Liver (tissue), 9 donors: ENCODE results near the gene PPP1R3E. TPM values are rescaled to one million over a fixed set of nuclear protein-coding genes. Genes with fewer than 3 reads are reported as not detected.

Experiments
- DNase-seq: peaks from one replicate; pipeline ENCODE4 v3.0.0-alpha.2; 2017; ENCODE audit warnings: low spot score
- H3K27ac ChIP-seq, 2 donors: one replicate each; pipeline ENCODE4 v1.7.0; 2013; ENCODE audit warnings: inconsistent platforms in 2 of 2, low read length in 2 of 2, control low read depth in 1 of 2, low read depth in 1 of 2, mild to moderate bottlenecking in 1 of 2
- H3K27me3 ChIP-seq, 4 donors: one replicate each; pipeline versions ENCODE4 v1.6.1 to v1.7.0; 2013; ENCODE audit warnings: low read length in 3 of 4, inconsistent platforms in 1 of 4, mild to moderate bottlenecking in 1 of 4, moderate library complexity in 1 of 4; ENCODE audit not compliant: control insufficient read depth in 4 of 4, insufficient read depth in 4 of 4
- H3K36me3 ChIP-seq, 4 donors: one replicate each; pipeline versions ENCODE4 v1.6.1 to v1.7.0; 2013; ENCODE audit warnings: low read length in 3 of 4, mild to moderate bottlenecking in 3 of 4, low read depth in 1 of 4, moderate library complexity in 1 of 4; ENCODE audit not compliant: control insufficient read depth in 4 of 4, insufficient read depth in 3 of 4
- H3K4me1 ChIP-seq, 4 donors: one replicate each; pipeline versions ENCODE4 v1.6.1 to v1.7.0; 2013; ENCODE audit warnings: low read length in 3 of 4, mild to moderate bottlenecking in 3 of 4, moderate library complexity in 1 of 4; ENCODE audit not compliant: control insufficient read depth in 4 of 4, insufficient read depth in 4 of 4
- H3K4me3 ChIP-seq, 3 donors: one replicate each; pipeline versions ENCODE4 v1.6.1 to v1.7.0; 2013; ENCODE audit warnings: low read length in 3 of 3, control low read depth in 1 of 3, low read depth in 1 of 3, mild to moderate bottlenecking in 1 of 3
- H3K9ac ChIP-seq, 2 donors: one replicate each; pipeline ENCODE4 v1.7.0; 2013; ENCODE audit warnings: low read length in 2 of 2, mild to moderate bottlenecking in 2 of 2, moderate library complexity in 2 of 2, control low read depth in 1 of 2, low read depth in 1 of 2
- H3K9me3 ChIP-seq, 4 donors: one replicate each; pipeline versions ENCODE4 v1.6.1 to v1.7.0; 2013; ENCODE audit warnings: low read length in 3 of 4; ENCODE audit not compliant: control insufficient read depth in 4 of 4
- FOXA2 ChIP-seq: IDR thresholded peaks from 2 replicates; pipeline ENCODE4 v1.6.1; 2016; ENCODE audit warnings: antibody characterized with exemption
- HNF4A ChIP-seq, 2 donors: conservative IDR thresholded peaks; 2 replicates each; pipeline ENCODE4 v1.6.1; 2016; ENCODE audit warnings: antibody characterized with exemption in 2 of 2, mild to moderate bottlenecking in 2 of 2
- JUND ChIP-seq, 2 donors: IDR thresholded peaks; 2 replicates each; pipeline ENCODE4 v1.6.1; 2016; ENCODE audit warnings: antibody characterized with exemption in 2 of 2
- SP1 ChIP-seq: IDR thresholded peaks from 2 replicates; pipeline ENCODE4 v1.6.1; 2018; ENCODE audit warnings: antibody characterized with exemption, mild to moderate bottlenecking
- TAF1 ChIP-seq: conservative IDR thresholded peaks from 2 replicates; pipeline ENCODE4 v1.6.1; 2016; ENCODE audit warnings: antibody characterized with exemption, mild to moderate bottlenecking
- YY1 ChIP-seq: IDR thresholded peaks from 2 replicates; pipeline ENCODE4 v1.6.1; 2016; ENCODE audit warnings: antibody characterized with exemption, mild to moderate bottlenecking
- WGBS: extraction: QIAGEN DNeasy Blood & Tissue Kit; methylation state at CpG from one replicate; pipeline ENCODE4 v1.1.7; 2013; 5-methylcytosine and 5-hydroxymethylcytosine counted together
- polyA plus RNA-seq, 2 donors: library from polyadenylated mRNA; stranded (reverse) in 1 of 2; unstranded in 1 of 2; fragments of 200-250 nt in 1 of 2; fragments of >200 nt in 1 of 2; fragmentation: Nextera tagmentation in 1 of 2; extraction: Ambion mirVana in 1 of 2; gene quantifications; one replicate each; pipeline versions ENCODE4 v1.2.1 to v1.2.3, GENCODE V29; 2013 to 2015
- total RNA-seq, 2 donors: library from RNA; depleted of rRNA; stranded (reverse); fragments of >200 nt; gene quantifications; one replicate each; pipeline ENCODE4 v1.2.3, GENCODE V29; 2014
- TF ChIP-seq, protein P1 (sequence below): IDR thresholded peaks from 2 replicates; pipeline ENCODE4 v1.6.1; 2016; ENCODE audit warnings: antibody characterized with exemption
- TF ChIP-seq, protein P2 (sequence below): IDR thresholded peaks from 2 replicates; pipeline ENCODE4 v1.6.1; 2016; ENCODE audit warnings: antibody characterized with exemption, mild to moderate bottlenecking
- donor health status: healthy.
- donor health status: healthy.
- donor health status: healthy.
- donor health status: healthy.
- donor health status: healthy.

Gene PPP1R3E
- total RNA-seq, result 1 to 10 TPM; 2.5 to 4.7 TPM
- polyA plus RNA-seq, result 1 to 10 TPM; 3.0 to 4.1 TPM

GRCh38 chr14:23302290-23303225, at the start of gene PPP1R3E:
TSS of gene PPP1R3E (minus strand) at chr14:23302859. CDS start at chr14:23302576, 283 bp downstream.
- H3K9me3 ChIP-seq, result no peaks in the 10 kb centered on the region
- no peaks in the 10 kb centered on the region for H3K27me3 ChIP-seq
- DNase-seq, result peak; percentile 74
- peak within 1 kb of the TSS; percentile 57 to 76 (median 66) for H3K4me3 ChIP-seq
- H3K9ac ChIP-seq, result peak within 1 kb of the TSS; percentile 67 to 78
- H3K27ac ChIP-seq, result peak within 1 kb of the TSS; percentile 97 to 99
- H3K36me3 ChIP-seq, result peaks cover 0 to 5% (median 2%) of the 10 kb centered on the region in 4 donors
- peaks cover 4 to 33% (median 26%) of the 10 kb centered on the region in 4 donors for H3K4me1 ChIP-seq
- TF ChIP-seq FOXA2 (no peak), JUND (IDR thresholded peaks at IDR 0.05) (no peak), TAF1 (peak; percentile 55), SP1 (no peak)
- 3% methylated on average over 81 of the region's 81 CpGs for WGBS

DNA sequence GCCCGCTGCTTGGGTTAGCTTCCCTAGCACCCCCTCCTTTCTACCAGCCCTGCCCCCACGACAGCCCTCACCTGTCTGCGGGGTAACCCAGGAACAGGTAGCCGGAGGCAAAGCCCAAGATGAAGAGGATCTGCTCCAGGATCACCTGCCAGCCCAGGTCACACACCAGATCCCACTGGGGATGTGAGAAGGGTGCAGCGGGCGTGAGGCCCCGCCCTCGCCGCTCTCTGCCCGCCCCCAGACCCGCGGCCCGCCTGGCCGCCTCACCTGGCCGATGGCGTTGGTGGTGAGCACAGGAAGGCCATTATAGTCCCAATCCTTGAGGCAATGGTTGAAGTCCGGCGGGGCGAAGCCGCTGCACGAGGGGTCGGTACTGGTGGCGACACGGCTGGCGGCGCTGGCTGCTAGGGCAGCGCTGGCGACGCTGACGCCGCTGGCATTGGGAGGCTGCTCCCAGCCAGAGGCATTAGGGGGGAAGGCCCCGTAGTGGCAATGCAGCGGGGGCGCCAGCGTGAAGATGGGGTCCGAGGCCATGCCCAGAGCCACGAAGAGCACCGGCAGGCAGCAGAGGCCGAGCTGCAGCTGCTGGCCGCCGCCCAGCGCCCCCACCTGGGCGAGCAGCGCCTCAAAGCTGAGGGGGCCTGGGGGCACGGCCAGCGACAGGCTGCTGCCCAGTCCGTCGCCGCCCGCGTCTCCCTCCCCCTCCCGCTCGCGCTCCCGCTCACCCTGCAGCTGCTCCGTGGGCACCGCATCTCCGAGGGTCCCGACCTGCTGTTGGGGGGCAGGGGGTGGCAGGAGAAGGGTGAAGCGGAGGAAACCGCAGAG, 49.2 kb upstream of the PPP1R3E start:
- Histone ChIP-seq H3K9me3 (no peaks in the 10 kb centered on the region), H3K4me1 (peaks cover 4 to 11% (median 8%) of the 10 kb centered on the region in 4 donors), H3K27me3 (peaks cover 0 to 11% (median 2%) of the 10 kb centered on the region in 4 donors), H3K36me3 (no peaks in the 10 kb centered on the region), H3K4me3 (peak overlapping the region in 2 of 3 donors; percentile 31 to 55), H3K27ac (no peak overlapping the region), H3K9ac (no peak overlapping the region)
- DNase-seq, result no peak
- 12% methylated on average over 61 of the region's 61 CpGs for WGBS
- TF ChIP-seq FOXA2, result no peak
- TF ChIP-seq, protein P1, sequence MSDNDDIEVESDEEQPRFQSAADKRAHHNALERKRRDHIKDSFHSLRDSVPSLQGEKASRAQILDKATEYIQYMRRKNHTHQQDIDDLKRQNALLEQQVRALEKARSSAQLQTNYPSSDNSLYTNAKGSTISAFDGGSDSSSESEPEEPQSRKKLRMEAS, result no peak
- no peak for TF ChIP-seq HNF4A (conservative IDR thresholded peaks at IDR 0.05)
- no peak for TF ChIP-seq YY1
- TF ChIP-seq, protein P2, sequence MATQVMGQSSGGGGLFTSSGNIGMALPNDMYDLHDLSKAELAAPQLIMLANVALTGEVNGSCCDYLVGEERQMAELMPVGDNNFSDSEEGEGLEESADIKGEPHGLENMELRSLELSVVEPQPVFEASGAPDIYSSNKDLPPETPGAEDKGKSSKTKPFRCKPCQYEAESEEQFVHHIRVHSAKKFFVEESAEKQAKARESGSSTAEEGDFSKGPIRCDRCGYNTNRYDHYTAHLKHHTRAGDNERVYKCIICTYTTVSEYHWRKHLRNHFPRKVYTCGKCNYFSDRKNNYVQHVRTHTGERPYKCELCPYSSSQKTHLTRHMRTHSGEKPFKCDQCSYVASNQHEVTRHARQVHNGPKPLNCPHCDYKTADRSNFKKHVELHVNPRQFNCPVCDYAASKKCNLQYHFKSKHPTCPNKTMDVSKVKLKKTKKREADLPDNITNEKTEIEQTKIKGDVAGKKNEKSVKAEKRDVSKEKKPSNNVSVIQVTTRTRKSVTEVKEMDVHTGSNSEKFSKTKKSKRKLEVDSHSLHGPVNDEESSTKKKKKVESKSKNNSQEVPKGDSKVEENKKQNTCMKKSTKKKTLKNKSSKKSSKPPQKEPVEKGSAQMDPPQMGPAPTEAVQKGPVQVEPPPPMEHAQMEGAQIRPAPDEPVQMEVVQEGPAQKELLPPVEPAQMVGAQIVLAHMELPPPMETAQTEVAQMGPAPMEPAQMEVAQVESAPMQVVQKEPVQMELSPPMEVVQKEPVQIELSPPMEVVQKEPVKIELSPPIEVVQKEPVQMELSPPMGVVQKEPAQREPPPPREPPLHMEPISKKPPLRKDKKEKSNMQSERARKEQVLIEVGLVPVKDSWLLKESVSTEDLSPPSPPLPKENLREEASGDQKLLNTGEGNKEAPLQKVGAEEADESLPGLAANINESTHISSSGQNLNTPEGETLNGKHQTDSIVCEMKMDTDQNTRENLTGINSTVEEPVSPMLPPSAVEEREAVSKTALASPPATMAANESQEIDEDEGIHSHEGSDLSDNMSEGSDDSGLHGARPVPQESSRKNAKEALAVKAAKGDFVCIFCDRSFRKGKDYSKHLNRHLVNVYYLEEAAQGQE, result no peak

DNA sequence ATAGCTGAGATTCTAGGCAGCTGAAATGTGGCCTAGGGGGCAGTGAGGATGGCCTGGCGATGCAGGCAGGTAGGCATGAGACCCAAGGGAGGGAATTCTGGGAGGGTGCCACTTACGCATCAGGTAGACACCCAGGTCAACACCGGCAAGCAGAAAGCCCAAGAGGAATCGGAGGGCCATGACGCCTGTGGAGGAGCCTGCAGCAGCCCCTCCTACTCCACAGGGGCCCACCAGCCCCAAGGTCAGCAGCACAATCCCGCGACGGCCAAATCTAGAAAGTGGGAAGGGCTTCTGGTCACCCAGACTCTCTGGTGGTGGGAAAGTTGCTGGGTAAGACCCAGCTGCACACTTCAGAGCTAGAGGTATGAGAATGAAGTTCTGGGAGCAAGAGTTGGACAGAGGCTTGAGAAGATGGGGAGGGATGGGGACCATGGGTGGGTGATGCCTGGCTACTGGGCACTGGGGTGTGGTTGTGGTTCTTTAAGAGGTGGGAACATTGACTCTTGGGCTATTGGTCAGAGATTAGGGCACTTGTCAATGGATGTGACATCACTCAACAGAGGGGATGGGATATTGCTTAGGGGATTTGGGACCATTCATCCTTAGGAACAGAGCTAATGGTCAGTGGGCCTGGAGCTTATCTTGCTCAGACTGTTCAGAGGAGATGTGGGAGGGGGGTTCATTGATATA, 46.6 kb upstream of the PPP1R3E start:
- DNase-seq, result no peak
- 90% methylated on average over 8 of the region's 8 CpGs for WGBS
- H3K4me1 ChIP-seq, result peaks cover 4 to 11% (median 8%) of the 10 kb centered on the region in 4 donors
- no peaks in the 10 kb centered on the region for H3K36me3 ChIP-seq
- H3K27me3 ChIP-seq, result peaks cover 0 to 7% (median 2%) of the 10 kb centered on the region in 4 donors
- H3K9ac ChIP-seq, result no peak overlapping the region
- TF ChIP-seq FOXA2, result no peak
- H3K9me3 ChIP-seq, result no peaks in the 10 kb centered on the region
- H3K4me3 ChIP-seq, result no peak overlapping the region
- H3K27ac ChIP-seq, result no peak overlapping the region
